ENCODE data around the gene PREB. TPM values are rescaled to one million over a fixed set of nuclear protein-coding genes. Genes with fewer than 3 reads are reported as not detected.

The PREB gene
- total RNA-seq, 1 experiment from 2014 or later: 65.3 TPM

- CTCF ChIA-PET: interaction anchor here (0.6 to 1.6 kb wide), 6 partner anchors 13 to 186 kb away, joined by 3 to 8 read pairs (median 4); partner anchors contain the start of gene SLC30A3
- H3K36me3 ChIP-seq (ENCODE audit: control insufficient read depth, insufficient read depth, low read length): no peaks in the 10 kb centered on the region
- TF ChIP-seq, protein P1, sequence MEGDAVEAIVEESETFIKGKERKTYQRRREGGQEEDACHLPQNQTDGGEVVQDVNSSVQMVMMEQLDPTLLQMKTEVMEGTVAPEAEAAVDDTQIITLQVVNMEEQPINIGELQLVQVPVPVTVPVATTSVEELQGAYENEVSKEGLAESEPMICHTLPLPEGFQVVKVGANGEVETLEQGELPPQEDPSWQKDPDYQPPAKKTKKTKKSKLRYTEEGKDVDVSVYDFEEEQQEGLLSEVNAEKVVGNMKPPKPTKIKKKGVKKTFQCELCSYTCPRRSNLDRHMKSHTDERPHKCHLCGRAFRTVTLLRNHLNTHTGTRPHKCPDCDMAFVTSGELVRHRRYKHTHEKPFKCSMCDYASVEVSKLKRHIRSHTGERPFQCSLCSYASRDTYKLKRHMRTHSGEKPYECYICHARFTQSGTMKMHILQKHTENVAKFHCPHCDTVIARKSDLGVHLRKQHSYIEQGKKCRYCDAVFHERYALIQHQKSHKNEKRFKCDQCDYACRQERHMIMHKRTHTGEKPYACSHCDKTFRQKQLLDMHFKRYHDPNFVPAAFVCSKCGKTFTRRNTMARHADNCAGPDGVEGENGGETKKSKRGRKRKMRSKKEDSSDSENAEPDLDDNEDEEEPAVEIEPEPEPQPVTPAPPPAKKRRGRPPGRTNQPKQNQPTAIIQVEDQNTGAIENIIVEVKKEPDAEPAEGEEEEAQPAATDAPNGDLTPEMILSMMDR (IDR thresholded peaks at IDR 0.05; ENCODE audit: insufficient read depth in 1 of 2, low read depth in 1 of 2, low read length in 1 of 2, severe bottlenecking in 1 of 2, unreplicated experiment in 1 of 2): no peak
- H3K9me3 ChIP-seq: no peaks in the 10 kb centered on the region
- DNase-seq: peak in 1 of 2 experiments; percentile 27
- H3K27me3 Mint-ChIP-seq (ENCODE audit: insufficient read depth, unreplicated experiment): no peaks in the 10 kb centered on the region
- no peak overlapping the region for H3K27ac Mint-ChIP-seq (ENCODE audit: unreplicated experiment)
- H3K4me1 ChIP-seq: peaks cover 30% of the 10 kb centered on the region
- intact Hi-C loops (cut with micrococcal nuclease; ENCODE audit: unreplicated experiment): loop anchor here (10.0 kb wide), 1 partner anchor 191 kb away; the partner anchor contains the start of gene TRIM54
- H3K36me3 Mint-ChIP-seq (ENCODE audit: insufficient read depth, unreplicated experiment): no peaks in the 10 kb centered on the region
- H3K27me3 ChIP-seq (replicated peaks; ENCODE audit: control insufficient read depth, insufficient read depth, low read length): no peaks in the 10 kb centered on the region
- H3K9me3 Mint-ChIP-seq (ENCODE audit: unreplicated experiment): no peaks in the 10 kb centered on the region
- POLR2A ChIA-PET: no interaction called here
- no TSS peak for BruUV-seq (replicated peaks)
- H3K4me3 ChIP-seq (ENCODE audit: low read depth, low read length): no peak overlapping the region
- peaks cover 11% of the 10 kb centered on the region for H3K4me1 Mint-ChIP-seq (ENCODE audit: low read depth, unreplicated experiment)
- H3K4me3 Mint-ChIP-seq (ENCODE audit: unreplicated experiment): no peak overlapping the region
Measured at GRCh38 chr2:27093430-27094352, 40.7 kb downstream of the PREB start.

- H3K4me3 Mint-ChIP-seq (ENCODE audit: unreplicated experiment): no peak overlapping the region
- H3K27me3 Mint-ChIP-seq (ENCODE audit: insufficient read depth, unreplicated experiment): no peaks in the 10 kb centered on the region
- DNase-seq: no peak
- Histone ChIP-seq H3K27me3 (replicated peaks; ENCODE audit: control insufficient read depth, insufficient read depth, low read length) (no peaks in the 10 kb centered on the region), H3K4me3 (ENCODE audit: low read depth, low read length) (no peak overlapping the region), H3K36me3 (ENCODE audit: control insufficient read depth, insufficient read depth, low read length) (no peaks in the 10 kb centered on the region), H3K9me3 (no peaks in the 10 kb centered on the region), H3K4me1 (peaks cover 30% of the 10 kb centered on the region)
- no peak overlapping the region for H3K27ac Mint-ChIP-seq (ENCODE audit: unreplicated experiment)
- POLR2A ChIA-PET: no interaction called here
- no peaks in the 10 kb centered on the region for H3K36me3 Mint-ChIP-seq (ENCODE audit: insufficient read depth, unreplicated experiment)
- no TSS peak for BruUV-seq (replicated peaks)
- TF ChIP-seq, protein P1 (IDR thresholded peaks at IDR 0.05; ENCODE audit: insufficient read depth in 1 of 2, low read depth in 1 of 2, low read length in 1 of 2, severe bottlenecking in 1 of 2, unreplicated experiment in 1 of 2): no peak
- intact Hi-C loops (cut with micrococcal nuclease; ENCODE audit: unreplicated experiment): loop anchor here (10.0 kb wide), 1 partner anchor 192 kb away; the partner anchor contains the start of gene TRIM54
- CTCF ChIA-PET: interaction anchor here (1.6 kb wide), 1 partner anchor 99 kb away, joined by 6 read pairs; no protein-coding TSS in a partner anchor
- no peaks in the 10 kb centered on the region for H3K9me3 Mint-ChIP-seq (ENCODE audit: unreplicated experiment)
- H3K4me1 Mint-ChIP-seq (ENCODE audit: low read depth, unreplicated experiment): peaks cover 11% of the 10 kb centered on the region
Measured at GRCh38 chr2:27092696-27093429, 41.6 kb downstream of the PREB start.

Data from Caco-2 (cell line).